Astrocyte of the spinal cord (primary cell): ENCODE measurements around the gene RHBG.

Experiments
- DNase-seq: peaks from one replicate; pipeline ENCODE4 v3.0.0; 2011; ENCODE audit warnings: low read depth, low spot score
- H3K4me3 ChIP-seq: 2 replicates; pipeline ENCODE4 v1.5.1; 2011; ENCODE audit warnings: low read depth, mild to moderate bottlenecking, low read length, moderate library complexity
- in situ Hi-C: cut with HindIII; loops from 2 replicates; pipeline ENCODE4 v1.10.0; 2017; ENCODE audit warnings: low sequenced_read_pairs
- TF ChIP-seq, protein P1 (sequence below): IDR thresholded peaks from 2 replicates; pipeline ENCODE4 v1.5.1; 2012; ENCODE audit warnings: low read depth, mild to moderate bottlenecking, low read length, inconsistent platforms

The RHBG gene

GRCh38 chr1:156371553-156372264 lies 2.7 kb downstream of the RHBG start:
- TF ChIP-seq, protein P1, sequence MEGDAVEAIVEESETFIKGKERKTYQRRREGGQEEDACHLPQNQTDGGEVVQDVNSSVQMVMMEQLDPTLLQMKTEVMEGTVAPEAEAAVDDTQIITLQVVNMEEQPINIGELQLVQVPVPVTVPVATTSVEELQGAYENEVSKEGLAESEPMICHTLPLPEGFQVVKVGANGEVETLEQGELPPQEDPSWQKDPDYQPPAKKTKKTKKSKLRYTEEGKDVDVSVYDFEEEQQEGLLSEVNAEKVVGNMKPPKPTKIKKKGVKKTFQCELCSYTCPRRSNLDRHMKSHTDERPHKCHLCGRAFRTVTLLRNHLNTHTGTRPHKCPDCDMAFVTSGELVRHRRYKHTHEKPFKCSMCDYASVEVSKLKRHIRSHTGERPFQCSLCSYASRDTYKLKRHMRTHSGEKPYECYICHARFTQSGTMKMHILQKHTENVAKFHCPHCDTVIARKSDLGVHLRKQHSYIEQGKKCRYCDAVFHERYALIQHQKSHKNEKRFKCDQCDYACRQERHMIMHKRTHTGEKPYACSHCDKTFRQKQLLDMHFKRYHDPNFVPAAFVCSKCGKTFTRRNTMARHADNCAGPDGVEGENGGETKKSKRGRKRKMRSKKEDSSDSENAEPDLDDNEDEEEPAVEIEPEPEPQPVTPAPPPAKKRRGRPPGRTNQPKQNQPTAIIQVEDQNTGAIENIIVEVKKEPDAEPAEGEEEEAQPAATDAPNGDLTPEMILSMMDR: no peak
- in situ Hi-C loops: no loop called here
- no peak overlapping the region for H3K4me3 ChIP-seq
- no peak for DNase-seq

- DNase-seq: peak; percentile 10
- no peak overlapping the region for H3K4me3 ChIP-seq
- TF ChIP-seq, protein P1: no peak
- in situ Hi-C loops: no loop called here
These were observed 3.2 kb downstream of the RHBG start for GRCh38 chr1:156372265-156372586.

DNA sequence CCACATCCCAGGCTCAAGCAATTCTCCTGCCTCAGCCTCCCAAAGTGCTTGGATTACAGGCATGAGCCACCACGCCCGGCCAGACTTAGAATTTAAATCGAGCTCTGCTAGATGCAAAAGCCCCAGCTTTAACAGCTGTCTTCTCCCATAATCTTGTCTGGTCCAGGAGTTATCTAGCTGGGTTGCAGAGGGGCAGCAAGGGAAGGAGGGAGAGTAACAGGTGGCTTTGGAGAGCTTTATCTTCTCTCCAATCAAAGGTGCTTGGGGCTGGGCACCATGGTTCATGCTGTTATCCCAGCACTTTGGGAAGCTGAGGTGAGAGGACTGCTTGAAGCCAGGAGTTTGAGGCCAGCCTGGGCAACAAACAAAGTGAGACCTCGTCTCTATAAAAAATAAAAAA lies 3.9 kb downstream of the RHBG start:
- in situ Hi-C loops: no loop called here
- no peak overlapping the region for H3K4me3 ChIP-seq
- DNase-seq: no peak
- TF ChIP-seq, protein P1: no peak

DNA sequence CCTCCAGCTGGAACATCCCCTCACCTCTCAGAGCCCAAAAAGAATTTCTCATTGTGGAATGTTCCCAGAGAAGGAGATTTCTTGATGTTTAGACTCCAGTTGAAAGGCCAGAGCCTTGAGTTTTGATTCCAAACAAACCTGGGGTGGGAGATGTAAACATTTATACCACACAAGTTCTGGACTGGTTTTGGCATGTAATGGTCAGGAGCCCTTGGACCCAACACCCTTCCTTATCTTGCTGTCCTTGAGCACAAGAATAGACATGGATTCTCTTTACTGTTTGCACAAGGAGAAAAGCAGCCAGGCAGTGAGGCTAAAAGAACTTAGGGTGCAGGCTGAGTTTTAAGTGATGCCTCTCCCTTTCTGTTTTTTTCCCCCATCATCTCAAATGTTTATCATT lies 4.5 kb downstream of the RHBG start:
- H3K4me3 ChIP-seq: no peak overlapping the region
- in situ Hi-C loops: no loop called here
- DNase-seq: no peak
- TF ChIP-seq, protein P1: no peak

DNA sequence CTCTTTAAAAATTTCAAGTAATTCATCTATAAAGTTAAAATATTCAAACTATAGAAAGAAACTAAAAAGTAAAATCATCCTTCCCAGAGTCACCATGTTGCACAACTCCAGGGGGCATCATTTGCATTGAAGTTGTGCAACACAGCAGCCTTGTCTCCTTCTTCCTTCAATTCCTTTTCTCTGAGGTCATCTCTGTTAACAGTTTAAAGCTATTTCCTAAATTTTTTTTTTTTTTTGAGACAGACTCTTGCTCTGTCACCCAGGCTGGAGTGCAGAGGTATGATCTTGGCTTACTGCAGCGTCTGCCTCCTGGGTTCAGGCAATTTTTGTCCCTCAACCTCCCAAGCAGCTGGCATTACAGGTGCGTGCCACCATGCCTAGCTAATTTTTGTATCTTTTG lies 7.1 kb downstream of the RHBG start:
- DNase-seq: no peak
- TF ChIP-seq, protein P1: no peak
- in situ Hi-C loops: no loop called here
- H3K4me3 ChIP-seq: no peak overlapping the region

DNA sequence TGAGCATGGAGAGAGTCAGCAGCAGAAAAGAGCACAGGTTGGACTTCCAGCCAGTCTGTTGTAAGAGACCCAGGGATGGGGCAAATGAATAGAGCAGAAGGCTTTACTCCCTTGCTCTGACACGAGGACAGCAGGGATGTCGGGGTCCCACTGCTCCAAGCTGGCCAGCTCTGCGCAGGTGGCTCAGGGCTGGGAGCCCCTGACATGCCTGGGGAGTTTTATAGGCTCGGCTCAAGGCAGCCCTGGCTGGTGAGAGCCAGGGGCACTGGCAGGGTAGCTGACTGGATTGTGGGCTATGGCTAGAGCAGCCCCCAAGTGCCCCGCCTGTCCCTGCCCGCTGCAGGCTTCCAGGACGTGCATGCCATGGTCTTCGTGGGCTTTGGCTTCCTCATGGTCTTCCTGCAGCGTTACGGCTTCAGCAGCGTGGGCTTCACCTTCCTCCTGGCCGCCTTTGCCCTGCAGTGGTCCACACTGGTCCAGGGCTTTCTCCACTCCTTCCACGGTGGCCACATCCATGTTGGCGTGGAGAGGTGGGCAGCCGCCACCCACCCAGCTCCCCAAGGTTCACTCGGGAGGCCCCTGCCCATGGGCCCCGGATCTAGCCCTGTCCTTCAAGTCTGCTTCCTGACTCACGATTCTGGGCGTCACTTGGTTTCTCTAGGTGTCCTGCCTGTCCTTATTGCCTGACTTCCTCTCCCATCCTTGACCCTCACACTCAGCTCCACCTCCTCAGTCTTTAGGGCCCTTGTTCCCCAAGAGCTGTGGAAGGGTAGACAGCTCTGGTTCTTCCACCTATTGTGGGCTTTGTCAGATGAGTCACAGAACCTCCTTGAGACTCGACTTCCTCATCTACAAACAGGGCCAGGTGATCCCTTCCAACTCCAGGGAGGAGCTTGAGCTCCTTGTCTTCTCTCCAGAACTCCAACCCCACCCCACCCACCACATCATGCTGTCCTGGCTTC lies 8.2 kb downstream of the RHBG start:
- in situ Hi-C loops: no loop called here
- no peak overlapping the region for H3K4me3 ChIP-seq
- TF ChIP-seq, protein P1: no peak
- DNase-seq: no peak
